ENCODE measurements around the gene MIS12.
A peak's percentile ranks its signal among the peaks of the same experiment; 100 is the strongest.

DNA sequence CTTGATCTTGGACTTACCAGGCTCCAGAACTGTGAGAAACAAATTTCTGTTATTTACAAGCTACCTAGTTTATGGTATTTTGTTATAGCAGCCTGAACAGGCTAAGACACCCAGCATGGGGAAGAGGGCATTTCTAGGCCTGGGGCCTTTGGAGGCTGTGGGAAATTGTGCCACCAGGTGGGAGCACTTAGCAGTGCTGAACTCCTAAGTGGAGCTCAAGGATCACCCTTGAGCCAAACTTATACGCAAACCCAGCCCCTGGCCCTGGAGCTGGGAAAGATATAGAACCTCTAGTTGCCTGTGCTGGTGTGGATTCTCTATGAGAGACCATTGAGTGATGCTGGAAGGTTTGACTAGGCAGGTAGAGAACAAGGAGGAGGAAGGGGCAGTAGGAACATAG lies 36.1 kb downstream of the MIS12 start:
- TF ChIP-seq RAD21 (IDR thresholded peaks at IDR 0.05 in 1 of 2, conservative IDR thresholded peaks at IDR 0.05 in 1 of 2; ENCODE audit: low read depth in 2 of 2, low read length in 2 of 2) (peak; percentile 10 to 43; a peak in 2 of 4 replicates), SIN3A (conservative IDR thresholded peaks at IDR 0.05 in 1 of 2, IDR thresholded peaks at IDR 0.05 in 1 of 2; ENCODE audit: low read depth in 1 of 2, low read length in 2 of 2) (no peak), RBBP5 (IDR thresholded peaks at IDR 0.05; ENCODE audit: borderline replicate concordance, low read depth, low read length) (no peak), CTCF (IDR thresholded peaks at IDR 0.05; ENCODE audit: control extremely low read depth in 1 of 3, insufficient read depth in 1 of 3, low read depth in 1 of 3, low read length in 3 of 3) (no peak), POLR2AphosphoS5 (IDR thresholded peaks at IDR 0.05; ENCODE audit: low read depth, low read length) (no peak), TEAD4 (IDR thresholded peaks at IDR 0.05; ENCODE audit: low read depth, low read length) (no peak), CHD1 (IDR thresholded peaks at IDR 0.05; ENCODE audit: low read depth, low read length) (no peak)
